ENCODE measurements around the gene OCEL1.

GRCh38 chr19:17206736-17207581 is 19.1 kb upstream of the OCEL1 start:
- no peak for TF ChIP-seq CTCF (IDR thresholded peaks at IDR 0.05)
- TF ChIP-seq POLR2A (IDR thresholded peaks at IDR 0.05) = no peak
